HEK293T (cell line): ENCODE results near the gene DDIT4L.

ENCODE experiments used
- CTCF ChIA-PET: fragments of 350-600 bp; formaldehyde crosslinking; extraction: SDS; loops from one replicate; lab custom pipeline; 2021; ENCODE audit warnings: antibody characterized with exemption, inconsistent platforms; lab: Yijun Ruan, JAX
- POLR2A ChIA-PET: fragments of 350-600 bp; formaldehyde crosslinking; extraction: SDS; loops from one replicate; lab custom pipeline; 2020; ENCODE audit warnings: antibody characterized with exemption, inconsistent platforms; lab: Yijun Ruan, JAX
- DNase-seq: peaks from one replicate; pipeline ENCODE4 v3.0.0; 2012; ENCODE audit warnings: mixed read lengths; ENCODE audit errors: extremely low spot score
- ARNT ChIP-seq: fragments of 450-650 bp; IDR thresholded peaks from 2 replicates; pipeline ENCODE4 v1.6.1; 2017; ENCODE audit warnings: mild to moderate bottlenecking
- BHLHE40 ChIP-seq: fragments of 450-650 bp; IDR thresholded peaks from 2 replicates; pipeline ENCODE4 v1.6.1; 2016; ENCODE audit warnings: mild to moderate bottlenecking, moderate library complexity, borderline replicate concordance
- CTBP1 ChIP-seq: fragments of 450-650 bp; IDR thresholded peaks from 2 replicates; pipeline ENCODE4 v1.6.1; 2016; ENCODE audit warnings: borderline replicate concordance
- ELF4 ChIP-seq: fragments of 450-650 bp; IDR thresholded peaks from 2 replicates; pipeline ENCODE4 v1.6.1; 2017; ENCODE audit warnings: antibody characterized with exemption
- FOXA1 ChIP-seq: fragments of 450-650 bp; IDR thresholded peaks from 2 replicates; pipeline ENCODE4 v1.6.1; 2016; ENCODE audit warnings: mild to moderate bottlenecking
- FOXK2 ChIP-seq: fragments of 450-650 bp; IDR thresholded peaks from 2 replicates; pipeline ENCODE4 v1.6.1; 2016; ENCODE audit warnings: mild to moderate bottlenecking
- FOXM1 ChIP-seq: fragments of 450-650 bp; IDR thresholded peaks from 2 replicates; pipeline ENCODE4 v1.6.1; 2017; ENCODE audit warnings: mild to moderate bottlenecking, borderline replicate concordance
- HDGF ChIP-seq: fragments of 450-650 bp; IDR thresholded peaks from 2 replicates; pipeline ENCODE4 v1.6.1; 2017; ENCODE audit warnings: antibody characterized with exemption, borderline replicate concordance
- L3MBTL2 ChIP-seq: fragments of 450-650 bp; conservative IDR thresholded peaks from 2 replicates; pipeline ENCODE4 v1.6.1; 2016; ENCODE audit warnings: mild to moderate bottlenecking
- LEF1 ChIP-seq: fragments of 450-650 bp; IDR thresholded peaks from 2 replicates; pipeline ENCODE4 v1.6.1; 2017; ENCODE audit warnings: mild to moderate bottlenecking, borderline replicate concordance
- NFRKB ChIP-seq: fragments of 450-650 bp; IDR thresholded peaks from 2 replicates; pipeline ENCODE4 v1.6.1; 2016; ENCODE audit warnings: mild to moderate bottlenecking, moderate library complexity
- SP1 ChIP-seq: fragments of 450-650 bp; IDR thresholded peaks from 2 replicates; pipeline ENCODE4 v1.6.1; 2017
- SUZ12 ChIP-seq: fragments of 450-650 bp; IDR thresholded peaks from 2 replicates; pipeline ENCODE4 v1.6.1; 2016; ENCODE audit warnings: mild to moderate bottlenecking
- TARDBP ChIP-seq: fragments of 450-650 bp; IDR thresholded peaks from 2 replicates; pipeline ENCODE4 v1.6.1; 2016
- ZNF384 ChIP-seq: fragments of 450-650 bp; IDR thresholded peaks from 2 replicates; pipeline ENCODE4 v1.6.1; 2016
- TF ChIP-seq, protein P1 (sequence below): fragments of 450-650 bp; IDR thresholded peaks from 2 replicates; pipeline ENCODE4 v1.6.1; 2016

Gene DDIT4L, protein sequence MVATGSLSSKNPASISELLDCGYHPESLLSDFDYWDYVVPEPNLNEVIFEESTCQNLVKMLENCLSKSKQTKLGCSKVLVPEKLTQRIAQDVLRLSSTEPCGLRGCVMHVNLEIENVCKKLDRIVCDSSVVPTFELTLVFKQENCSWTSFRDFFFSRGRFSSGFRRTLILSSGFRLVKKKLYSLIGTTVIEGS

DNA sequence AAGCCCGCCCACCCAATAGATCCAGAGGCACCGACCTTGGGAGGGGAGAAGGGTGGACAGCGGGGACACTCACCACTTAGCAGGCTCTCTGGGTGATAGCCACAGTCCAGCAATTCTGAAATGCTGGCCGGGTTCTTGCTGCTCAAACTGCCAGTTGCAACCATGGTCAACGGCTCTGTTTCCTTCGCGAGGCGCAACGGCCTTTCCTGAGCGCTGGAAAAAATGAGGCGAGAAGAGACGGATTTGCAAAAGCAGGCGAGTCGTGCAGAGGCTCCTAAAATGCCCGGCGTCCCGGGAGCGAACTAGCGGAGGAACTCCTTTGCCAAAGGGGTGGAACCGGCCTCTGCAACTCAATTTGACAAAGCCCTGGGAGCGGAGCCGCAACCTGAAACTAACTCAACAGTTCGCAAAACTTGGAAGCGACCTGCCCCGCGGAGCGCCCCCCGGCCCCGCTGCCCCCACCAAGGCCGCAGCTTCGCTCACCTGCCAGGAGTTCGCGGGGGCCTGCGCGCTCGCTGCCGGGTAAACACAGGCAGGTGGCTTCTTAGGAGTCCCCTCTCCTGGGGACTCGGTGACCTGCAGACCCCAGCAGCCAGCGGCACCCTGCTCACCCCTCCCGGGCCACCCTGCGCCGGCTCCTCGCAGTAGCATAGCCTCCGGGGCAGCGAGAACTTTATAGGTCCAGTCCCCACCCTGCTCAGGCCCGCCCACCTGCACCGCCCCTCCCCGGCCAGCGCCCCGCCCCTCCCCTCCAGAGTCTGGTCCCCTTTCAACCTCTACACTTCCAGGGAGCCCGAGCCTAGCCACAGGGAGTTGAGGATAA lies at the start of gene DDIT4L:
DDIT4L (minus strand) TSS at position 649 of the 823 bp plus-strand sequence; CDS start at position 164, 485 bp downstream.
- ChIA-PET CTCF (no interaction called here), POLR2A (no interaction called here)
- TF ChIP-seq ELF4 (no peak), BHLHE40 (no peak), SUZ12 (no peak), L3MBTL2 (0 out of 2 replicates have a peak, but pooled peaks have one; percentile 9), LEF1 (no peak), ZNF384 (no peak)
- DNase-seq: peak; percentile 61

DNA sequence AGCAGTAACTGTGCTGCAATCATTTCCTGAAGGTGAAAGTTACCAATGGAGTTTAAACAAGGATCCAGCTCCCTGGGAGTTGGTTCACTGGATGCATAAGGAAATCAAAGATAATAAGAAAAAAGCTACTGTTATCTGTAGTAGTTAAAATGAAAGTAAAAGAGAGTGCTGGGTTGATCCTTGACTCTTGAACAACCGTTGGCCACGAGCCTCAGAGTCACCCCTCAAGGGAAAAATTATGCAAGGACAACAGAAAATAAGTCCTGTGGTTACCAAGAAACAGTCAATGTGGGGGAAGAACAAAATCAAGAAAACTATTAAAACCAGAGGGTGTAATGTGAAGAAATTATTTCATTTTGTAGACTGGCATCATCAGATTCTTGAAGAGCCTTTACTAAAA lies 49.7 kb upstream of the DDIT4L start:
- no peak for DNase-seq
- POLR2A ChIA-PET: no interaction called here
- CTCF ChIA-PET: no interaction called here
- TF ChIP-seq L3MBTL2 (no peak), SP1 (no peak), HDGF (no peak), LEF1 (no peak), ZNF384 (no peak), BHLHE40 (no peak), CTBP1 (no peak), FOXK2 (no peak)

DNA sequence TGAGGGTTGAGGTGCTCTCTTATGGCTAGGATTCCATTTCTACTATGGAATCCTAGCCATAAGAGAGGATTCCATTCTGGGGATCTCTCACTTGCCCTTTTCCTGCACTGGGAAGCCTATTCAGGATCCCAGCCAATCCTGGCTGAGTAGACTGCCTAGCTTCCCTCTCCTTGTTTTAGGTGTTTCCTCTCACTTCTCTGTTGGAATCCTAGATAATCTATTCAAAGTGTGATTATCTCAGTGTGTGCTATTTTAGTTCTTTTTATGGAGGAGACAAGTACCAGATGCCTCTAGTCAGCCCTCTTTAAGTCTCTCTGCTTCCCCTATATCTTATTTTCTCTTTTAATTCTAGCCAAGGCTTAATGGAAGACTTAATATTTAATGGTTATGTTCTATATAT lies 34.5 kb upstream of the DDIT4L start:
- TF ChIP-seq CTBP1: no peak
- TF ChIP-seq HDGF: no peak
- no peak for TF ChIP-seq L3MBTL2
- no peak for TF ChIP-seq NFRKB
- TF ChIP-seq FOXM1: no peak
- TF ChIP-seq FOXA1: no peak
- TF ChIP-seq SUZ12: no peak
- no peak for TF ChIP-seq TARDBP
- no peak for TF ChIP-seq ELF4
- TF ChIP-seq SP1: no peak
- TF ChIP-seq, protein P1, sequence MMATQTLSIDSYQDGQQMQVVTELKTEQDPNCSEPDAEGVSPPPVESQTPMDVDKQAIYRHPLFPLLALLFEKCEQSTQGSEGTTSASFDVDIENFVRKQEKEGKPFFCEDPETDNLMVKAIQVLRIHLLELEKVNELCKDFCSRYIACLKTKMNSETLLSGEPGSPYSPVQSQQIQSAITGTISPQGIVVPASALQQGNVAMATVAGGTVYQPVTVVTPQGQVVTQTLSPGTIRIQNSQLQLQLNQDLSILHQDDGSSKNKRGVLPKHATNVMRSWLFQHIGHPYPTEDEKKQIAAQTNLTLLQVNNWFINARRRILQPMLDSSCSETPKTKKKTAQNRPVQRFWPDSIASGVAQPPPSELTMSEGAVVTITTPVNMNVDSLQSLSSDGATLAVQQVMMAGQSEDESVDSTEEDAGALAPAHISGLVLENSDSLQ: no peak
- no peak for TF ChIP-seq BHLHE40
- TF ChIP-seq ZNF384: no peak
- no peak for TF ChIP-seq LEF1
- no peak for TF ChIP-seq ARNT
- TF ChIP-seq FOXK2: no peak
- DNase-seq: no peak
- POLR2A ChIA-PET: no interaction called here
- CTCF ChIA-PET: no interaction called here

DNA sequence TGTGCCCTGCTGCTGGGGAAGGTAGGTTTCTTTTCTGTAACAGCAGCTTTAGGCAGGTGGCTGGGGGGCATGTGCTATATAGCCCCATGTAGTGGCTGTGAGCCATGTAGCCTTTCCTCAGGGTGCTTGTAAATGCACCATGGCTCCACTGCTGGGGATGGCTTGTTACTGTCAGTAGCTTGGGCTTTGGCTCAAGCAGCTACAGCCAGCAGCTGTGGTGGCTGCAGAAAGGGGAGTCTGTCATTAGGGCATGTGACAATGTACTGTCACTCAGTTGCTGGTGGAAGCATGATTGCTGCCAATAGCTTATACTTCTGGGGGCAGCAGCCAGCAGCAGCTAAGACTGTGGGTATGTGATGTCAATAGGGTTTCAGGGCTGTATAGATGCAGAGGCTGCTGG lies 33.9 kb upstream of the DDIT4L start:
- TF ChIP-seq TARDBP: no peak
- TF ChIP-seq BHLHE40: no peak
- no peak for TF ChIP-seq FOXA1
- TF ChIP-seq SP1: no peak
- no peak for TF ChIP-seq CTBP1
- DNase-seq: no peak
- CTCF ChIA-PET: no interaction called here
- POLR2A ChIA-PET: no interaction called here

DNA sequence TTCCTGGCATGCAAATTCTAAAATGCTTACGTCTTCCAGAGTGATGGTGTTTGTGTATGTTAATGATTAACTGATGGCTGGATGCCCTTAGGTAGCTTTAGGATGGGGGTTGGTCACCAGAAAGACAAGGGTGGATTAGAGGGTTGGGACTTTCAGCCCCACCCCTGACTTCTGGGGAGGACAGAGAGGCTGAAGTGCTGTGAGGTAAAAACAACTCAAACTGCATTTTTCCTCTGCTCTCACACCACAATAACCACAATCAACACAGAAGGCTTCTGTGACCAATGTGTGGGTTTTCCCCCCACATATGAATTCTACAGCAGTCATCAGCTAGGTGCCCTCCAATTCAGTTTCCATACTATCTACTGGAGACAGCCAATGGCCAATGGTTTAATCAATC lies 18.7 kb upstream of the DDIT4L start:
- no peak for TF ChIP-seq SUZ12
- no peak for TF ChIP-seq LEF1
- TF ChIP-seq FOXM1: no peak
- TF ChIP-seq TARDBP: no peak
- no peak for TF ChIP-seq ELF4
- no peak for TF ChIP-seq FOXA1
- no peak for TF ChIP-seq SP1
- TF ChIP-seq, protein P1: no peak
- TF ChIP-seq FOXK2: no peak
- TF ChIP-seq HDGF: no peak
- TF ChIP-seq NFRKB: no peak
- no peak for TF ChIP-seq ZNF384
- TF ChIP-seq BHLHE40: no peak
- no peak for TF ChIP-seq CTBP1
- no peak for TF ChIP-seq ARNT
- no peak for TF ChIP-seq L3MBTL2
- CTCF ChIA-PET: no interaction called here
- no peak for DNase-seq
- POLR2A ChIA-PET: no interaction called here

DNA sequence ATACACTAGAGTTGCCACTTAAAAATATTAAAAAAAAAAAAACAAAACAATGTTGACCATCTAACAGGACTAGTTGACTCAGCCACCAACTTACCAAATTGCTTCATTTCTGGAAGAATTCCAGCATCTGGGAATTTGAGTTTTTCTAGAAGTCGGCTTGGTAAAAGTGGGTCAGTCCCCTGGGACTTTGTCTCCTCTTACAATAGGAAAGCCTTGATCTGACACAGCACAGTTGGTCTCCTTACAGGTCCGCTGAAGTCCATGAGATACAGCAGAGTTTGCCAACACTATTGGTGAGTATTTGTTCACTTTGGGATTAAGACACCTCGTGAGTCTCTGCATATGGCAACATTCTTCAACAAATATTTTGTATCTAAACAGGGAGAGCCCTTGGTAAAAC lies 18.2 kb upstream of the DDIT4L start:
- CTCF ChIA-PET: no interaction called here
- TF ChIP-seq SP1: no peak
- TF ChIP-seq NFRKB: no peak
- TF ChIP-seq LEF1: no peak
- no peak for TF ChIP-seq BHLHE40
- TF ChIP-seq ZNF384: no peak
- TF ChIP-seq FOXK2: no peak
- no peak for TF ChIP-seq ARNT
- TF ChIP-seq FOXM1: no peak
- TF ChIP-seq L3MBTL2: no peak
- TF ChIP-seq ELF4: no peak
- TF ChIP-seq SUZ12: no peak
- TF ChIP-seq CTBP1: no peak
- TF ChIP-seq TARDBP: no peak
- no peak for TF ChIP-seq HDGF
- TF ChIP-seq, protein P1: no peak
- no peak for TF ChIP-seq FOXA1
- POLR2A ChIA-PET: no interaction called here
- no peak for DNase-seq
